ENCODE measurements around the gene ACTL6A.
A peak's percentile ranks its signal among the peaks of the same experiment; 100 is the strongest.

The ACTL6A gene

GRCh38 chr3:179591313-179591712, 28.6 kb downstream of the ACTL6A start:
- no peak for DNase-seq (ENCODE audit: low read depth)

GRCh38 chr3:179599531-179599930, 36.8 kb downstream of the ACTL6A start:
- no peak for DNase-seq (ENCODE audit: low read depth)

- DNase-seq (ENCODE audit: low read depth) = no peak
These were observed 40.6 kb downstream of the ACTL6A start for GRCh38 chr3:179603321-179603720.

- DNase-seq (ENCODE audit: low read depth) = no peak
These were observed 41.1 kb downstream of the ACTL6A start for GRCh38 chr3:179603831-179604230.

- DNase-seq (ENCODE audit: low read depth) = peak; percentile 87
These were observed 41.8 kb downstream of the ACTL6A start, which contains the start of the genes MRPL47 and NDUFB5 for GRCh38 chr3:179604321-179605078. MRPL47 (minus strand) TSS chr3:179604638; CDS start chr3:179604624, 14 bp downstream. NDUFB5 (plus strand) TSS chr3:179604794; CDS start chr3:179604816, 22 bp downstream.

- no peak for DNase-seq (ENCODE audit: low read depth)
These were observed 43.9 kb downstream of the ACTL6A start for GRCh38 chr3:179606534-179607085.

GRCh38 chr3:179608931-179609720, 46.4 kb downstream of the ACTL6A start:
- no peak for DNase-seq (ENCODE audit: low read depth)

- no peak for DNase-seq (ENCODE audit: low read depth)
These were observed 47.3 kb downstream of the ACTL6A start for GRCh38 chr3:179610066-179610465.

GRCh38 chr3:179613807-179614206, 51.1 kb downstream of the ACTL6A start:
- DNase-seq (ENCODE audit: low read depth) = no peak

- DNase-seq (ENCODE audit: low read depth) = no peak
These were observed 52.9 kb downstream of the ACTL6A start for GRCh38 chr3:179615458-179616173.

GRCh38 chr3:179622023-179622422, 59.3 kb downstream of the ACTL6A start:
- DNase-seq (ENCODE audit: low read depth) = no peak

GRCh38 chr3:179624451-179624850, 61.7 kb downstream of the ACTL6A start:
- DNase-seq (ENCODE audit: low read depth) = no peak

- no peak for DNase-seq (ENCODE audit: low read depth)
These were observed 68.2 kb downstream of the ACTL6A start for GRCh38 chr3:179630753-179631451.

Data from activated T-helper 9 cell treated with anti-CD3 and anti-CD28 coated beads, Interleukin-2, amount 50 U/mL, for 16 hours (primary cell).